BLaER1 (cell line): Measurements from ENCODE around the gene SAFB2.

Experiments
- H3K27ac ChIP-seq: shearing (Covaris generic); formaldehyde crosslinking; 2 replicates; pipeline ENCODE4 v1.8.1; 2022
- H3K27me3 ChIP-seq: shearing (Covaris generic); formaldehyde crosslinking; 2 replicates; pipeline ENCODE4 v1.8.1; 2022
- H3K36me3 ChIP-seq: shearing (Covaris generic); formaldehyde crosslinking; 2 replicates; pipeline ENCODE4 v1.8.1; 2022
- H3K4me1 ChIP-seq: shearing (Covaris generic); formaldehyde crosslinking; 2 replicates; pipeline ENCODE4 v1.8.1; 2022
- H3K4me2 ChIP-seq: shearing (Covaris generic); formaldehyde crosslinking; 2 replicates; pipeline ENCODE4 v1.8.1; 2022
- H3K4me3 ChIP-seq: shearing (Covaris generic); formaldehyde crosslinking; 2 replicates; pipeline ENCODE4 v1.8.1; 2022
- H3K9ac ChIP-seq: shearing (Covaris generic); formaldehyde crosslinking; 2 replicates; pipeline ENCODE4 v1.8.1; 2022
- H3K9me3 ChIP-seq: shearing (Covaris generic); formaldehyde crosslinking; 2 replicates; pipeline ENCODE4 v1.8.1; 2022
- H4K20me1 ChIP-seq: shearing (Covaris generic); formaldehyde crosslinking; 2 replicates; pipeline ENCODE4 v1.8.1; 2022
- Cebpa-rat ChIP-seq: shearing (Covaris generic); IDR thresholded peaks from 2 replicates; pipeline ENCODE4 v1.8.1; 2022

Gene SAFB2

DNA sequence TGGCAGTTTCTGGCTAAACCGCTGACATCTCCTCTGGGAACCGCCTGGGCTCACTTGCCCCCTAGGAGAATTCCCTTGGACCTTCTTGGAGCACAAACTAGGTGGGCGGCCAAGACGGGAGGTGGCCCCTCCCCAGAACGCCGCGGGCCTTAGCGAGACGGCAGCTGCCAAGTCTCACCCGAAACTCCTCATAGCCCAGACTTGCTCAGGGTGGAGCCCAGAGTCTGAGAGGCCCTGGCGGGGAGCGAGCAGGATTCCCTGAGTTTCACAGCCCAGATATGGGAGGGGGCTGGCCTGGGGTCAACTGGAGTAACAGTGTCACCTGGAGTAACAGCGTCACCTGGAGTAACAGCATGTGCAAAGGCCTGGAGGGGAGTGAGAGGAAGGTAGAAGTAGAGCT lies 64.9 kb downstream of the SAFB2 start:
- Histone ChIP-seq H3K9me3 (peaks cover 9% of the 10 kb centered on the region), H3K27me3 (no peaks in the 10 kb centered on the region), H3K27ac (no peak overlapping the region), H3K9ac (no peak overlapping the region; the same call in 1 of the 2 replicates), H3K4me1 (peaks cover 30% of the 10 kb centered on the region), H3K36me3 (peaks cover 8% of the 10 kb centered on the region; the same call in 1 of the 2 replicates), H4K20me1 (no peaks in the 10 kb centered on the region), H3K4me2 (peak overlapping the region; percentile 49), H3K4me3 (no peak overlapping the region)
- TF ChIP-seq Cebpa-rat = no peak

GRCh38 chr19:5554828-5555227 lies 67.7 kb downstream of the SAFB2 start:
- no peak for TF ChIP-seq Cebpa-rat
- no peak overlapping the region for H3K4me2 ChIP-seq
- H3K36me3 ChIP-seq = no peaks in the 10 kb centered on the region
- H3K4me1 ChIP-seq = peaks cover 29% of the 10 kb centered on the region
- H4K20me1 ChIP-seq = no peaks in the 10 kb centered on the region
- H3K9me3 ChIP-seq = no peaks in the 10 kb centered on the region
- H3K9ac ChIP-seq = no peak overlapping the region
- no peak overlapping the region for H3K4me3 ChIP-seq
- H3K27me3 ChIP-seq = no peaks in the 10 kb centered on the region
- no peak overlapping the region for H3K27ac ChIP-seq

DNA sequence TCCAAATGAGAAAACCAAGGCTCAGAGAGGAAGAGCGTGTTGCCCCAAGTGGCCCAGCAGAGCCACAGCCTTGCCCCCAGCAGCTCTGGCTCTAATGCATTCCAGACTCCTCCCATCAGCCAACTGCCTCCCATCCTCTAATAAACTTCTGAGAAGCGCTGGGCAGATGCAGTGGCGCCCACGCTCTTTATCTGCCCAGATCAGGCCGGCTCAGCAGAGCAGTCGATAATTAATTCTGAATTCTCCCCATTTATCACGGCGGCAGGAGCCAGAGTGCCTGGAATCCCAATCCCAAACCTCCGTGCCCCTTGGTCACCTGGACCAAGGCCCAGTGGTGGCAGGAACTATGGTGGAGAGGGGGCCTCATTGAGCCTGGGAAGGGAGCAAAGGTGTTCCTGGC lies 68.7 kb downstream of the SAFB2 start:
- H3K4me3 ChIP-seq = no peak overlapping the region
- no peaks in the 10 kb centered on the region for H4K20me1 ChIP-seq
- H3K4me1 ChIP-seq = peaks cover 27% of the 10 kb centered on the region
- no peak for TF ChIP-seq Cebpa-rat
- H3K9ac ChIP-seq = no peak overlapping the region
- H3K27ac ChIP-seq = no peak overlapping the region
- H3K27me3 ChIP-seq = no peaks in the 10 kb centered on the region
- no peaks in the 10 kb centered on the region for H3K9me3 ChIP-seq
- H3K4me2 ChIP-seq = no peak overlapping the region
- H3K36me3 ChIP-seq = no peaks in the 10 kb centered on the region

DNA sequence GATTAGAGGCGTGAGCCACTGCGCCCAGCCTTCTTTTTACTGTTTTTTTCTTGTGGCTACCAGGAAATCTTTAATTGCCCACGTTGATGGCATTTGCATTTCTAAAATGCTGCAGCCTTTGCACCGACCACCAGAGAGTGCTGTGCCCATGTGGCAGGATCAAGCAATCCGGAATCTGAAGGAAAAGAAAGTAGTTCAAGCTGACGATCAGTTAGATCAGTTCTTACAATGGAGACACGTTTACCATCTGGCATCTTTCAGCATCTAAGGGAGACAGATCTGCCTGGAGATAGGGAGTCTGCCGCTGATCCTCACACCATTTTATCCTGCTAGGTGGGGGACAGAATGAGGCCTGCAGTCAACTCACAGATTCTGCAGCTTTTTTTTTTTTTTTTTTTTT lies 74.7 kb downstream of the SAFB2 start:
- H3K4me2 ChIP-seq = peak overlapping the region; percentile 34; the same call in 1 of the 2 replicates
- peak overlapping the region; percentile 41; the same call in 1 of the 2 replicates for H3K9ac ChIP-seq

DNA sequence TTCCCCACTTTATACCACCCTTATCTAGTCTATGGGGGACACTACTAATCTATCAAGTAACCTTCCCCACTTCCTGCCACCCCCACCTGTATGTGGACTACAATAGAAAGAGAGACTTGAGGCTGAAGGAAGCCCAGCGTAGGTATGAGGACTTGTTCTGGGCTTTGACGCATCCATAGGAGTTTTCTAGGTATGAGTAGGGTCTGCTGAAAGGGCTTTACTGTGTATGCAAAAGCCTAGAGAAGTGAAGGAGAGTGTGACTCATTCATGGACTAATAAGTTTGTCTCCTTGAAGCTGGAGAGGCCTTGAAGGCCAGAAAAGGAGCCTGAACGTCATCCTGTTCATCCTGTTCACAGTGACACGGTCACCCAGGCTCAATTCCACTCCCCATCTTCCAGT lies 76.6 kb downstream of the SAFB2 start:
- TF ChIP-seq Cebpa-rat = no peak
- H3K36me3 ChIP-seq = no peaks in the 10 kb centered on the region

More for the DNA sequence above, 74.7 kb downstream of the SAFB2 start:
- H4K20me1 ChIP-seq = no peaks in the 10 kb centered on the region
- no peaks in the 10 kb centered on the region for H3K36me3 ChIP-seq
- no peak for TF ChIP-seq Cebpa-rat
- no peak overlapping the region for H3K27ac ChIP-seq
- H3K4me3 ChIP-seq = no peak overlapping the region
- H3K27me3 ChIP-seq = no peaks in the 10 kb centered on the region
- H3K4me1 ChIP-seq = peaks cover 5% of the 10 kb centered on the region; the same call in 1 of the 2 replicates
- no peaks in the 10 kb centered on the region for H3K9me3 ChIP-seq

DNA sequence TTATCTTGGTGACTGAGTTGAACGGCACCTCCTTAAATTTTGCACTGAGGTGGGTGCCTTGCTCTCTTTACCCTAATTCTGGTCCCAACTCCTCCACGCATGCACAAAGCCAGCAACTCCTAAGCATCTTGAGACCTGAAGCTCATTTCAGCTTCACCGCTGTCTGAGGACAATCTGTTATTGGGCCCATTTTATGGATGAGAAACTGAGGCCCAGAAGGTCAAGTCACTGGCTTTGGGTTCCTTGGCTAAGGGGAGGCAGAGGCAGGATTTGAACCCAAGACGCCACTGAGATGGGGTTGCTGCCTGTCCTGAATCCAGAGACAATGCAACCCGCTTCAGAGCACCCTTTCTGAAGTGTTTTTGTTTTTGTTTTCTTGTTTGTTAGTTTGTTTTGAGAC lies 77.5 kb downstream of the SAFB2 start:
- H3K27ac ChIP-seq = no peak overlapping the region
- no peaks in the 10 kb centered on the region for H4K20me1 ChIP-seq
- H3K4me2 ChIP-seq = no peak overlapping the region
- H3K4me1 ChIP-seq = peaks cover 5% of the 10 kb centered on the region
- H3K9me3 ChIP-seq = no peaks in the 10 kb centered on the region
- no peaks in the 10 kb centered on the region for H3K36me3 ChIP-seq
- no peaks in the 10 kb centered on the region for H3K27me3 ChIP-seq
- no peak for TF ChIP-seq Cebpa-rat
- H3K9ac ChIP-seq = no peak overlapping the region
- H3K4me3 ChIP-seq = no peak overlapping the region

More for the DNA sequence above, 76.6 kb downstream of the SAFB2 start:
- Histone ChIP-seq H3K27ac (no peak overlapping the region), H3K27me3 (no peaks in the 10 kb centered on the region), H3K4me2 (no peak overlapping the region), H4K20me1 (no peaks in the 10 kb centered on the region), H3K4me1 (peaks cover 5% of the 10 kb centered on the region; the same call in 1 of the 2 replicates), H3K9me3 (no peaks in the 10 kb centered on the region), H3K4me3 (no peak overlapping the region), H3K9ac (no peak overlapping the region)

DNA sequence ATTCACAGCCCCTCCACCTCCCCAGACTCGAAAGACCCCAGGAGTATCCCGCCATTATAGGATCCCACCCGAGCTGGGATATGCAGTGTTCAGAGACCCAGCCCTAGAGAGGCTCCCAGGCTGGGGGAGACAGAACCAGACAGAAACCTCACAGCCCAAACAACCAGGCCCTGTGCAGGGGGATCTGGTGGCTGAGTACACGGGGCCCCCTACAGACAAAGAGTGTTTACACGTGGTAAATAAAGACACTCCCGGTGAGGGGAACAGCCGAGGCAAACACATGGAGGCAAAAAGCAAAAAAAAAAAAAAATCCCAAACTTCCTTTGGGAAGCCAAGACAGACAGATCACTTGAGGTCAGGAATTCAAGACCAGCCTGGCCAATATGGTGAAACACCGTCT lies 79.9 kb downstream of the SAFB2 start:
- no peak for TF ChIP-seq Cebpa-rat
- no peak overlapping the region for H3K4me3 ChIP-seq
- no peak overlapping the region for H3K4me2 ChIP-seq
- no peak overlapping the region for H3K27ac ChIP-seq
- no peaks in the 10 kb centered on the region for H4K20me1 ChIP-seq
- no peaks in the 10 kb centered on the region for H3K27me3 ChIP-seq
- no peaks in the 10 kb centered on the region for H3K36me3 ChIP-seq
- H3K9me3 ChIP-seq = no peaks in the 10 kb centered on the region
- no peak overlapping the region for H3K9ac ChIP-seq
- peaks cover 18% of the 10 kb centered on the region for H3K4me1 ChIP-seq

DNA sequence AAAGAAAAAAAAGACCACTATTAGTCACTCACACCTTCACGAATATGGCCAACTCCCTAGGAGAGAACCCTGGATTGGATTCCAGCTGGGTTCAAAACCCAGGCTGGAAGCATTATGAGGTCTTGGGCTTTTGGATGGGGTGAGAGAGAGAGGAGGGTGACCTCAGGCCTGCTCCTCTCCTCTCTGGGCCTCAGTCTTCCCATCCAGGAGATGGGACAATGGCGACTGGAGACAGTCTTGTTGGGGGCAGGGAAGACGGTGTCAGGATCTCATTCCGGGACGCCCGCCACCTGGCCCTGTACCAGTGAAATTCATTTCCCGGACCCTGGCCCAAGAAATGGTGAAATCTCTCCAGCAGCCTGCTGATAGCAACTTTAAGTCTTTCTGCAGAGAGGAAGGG lies 81.1 kb downstream of the SAFB2 start:
- no peak overlapping the region for H3K27ac ChIP-seq
- no peaks in the 10 kb centered on the region for H3K27me3 ChIP-seq
- H4K20me1 ChIP-seq = no peaks in the 10 kb centered on the region
- no peak overlapping the region for H3K4me3 ChIP-seq
- no peak overlapping the region for H3K9ac ChIP-seq
- H3K36me3 ChIP-seq = no peaks in the 10 kb centered on the region
- H3K4me1 ChIP-seq = peaks cover 18% of the 10 kb centered on the region
- H3K9me3 ChIP-seq = peaks cover 2% of the 10 kb centered on the region; the same call in 1 of the 2 replicates
- no peak overlapping the region for H3K4me2 ChIP-seq
- TF ChIP-seq Cebpa-rat = no peak

DNA sequence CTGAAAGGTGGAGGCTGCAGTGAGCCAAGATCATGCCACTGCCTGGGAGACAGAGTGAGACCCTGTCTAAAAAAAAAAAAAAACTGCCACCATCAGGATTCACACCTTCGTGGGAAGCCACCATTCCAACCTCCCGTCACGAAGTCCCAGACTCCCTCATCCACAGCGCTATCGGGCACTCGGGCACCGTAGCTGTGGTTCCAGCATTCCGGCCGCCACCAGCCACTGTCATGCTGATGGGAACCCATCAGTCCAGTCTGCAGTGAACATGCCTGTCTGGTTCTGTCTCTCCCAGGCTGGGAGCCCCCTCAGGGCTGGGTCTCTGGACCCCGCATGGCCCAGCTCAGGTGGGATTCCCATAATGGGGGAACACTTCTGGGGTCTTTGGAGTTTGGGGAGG lies 82.4 kb downstream of the SAFB2 start:
- H3K4me3 ChIP-seq = no peak overlapping the region
- peaks cover 18% of the 10 kb centered on the region for H3K4me1 ChIP-seq
- no peak overlapping the region for H3K4me2 ChIP-seq
- no peak for TF ChIP-seq Cebpa-rat
- H3K9ac ChIP-seq = no peak overlapping the region
- peaks cover 15% of the 10 kb centered on the region for H3K9me3 ChIP-seq
- H3K36me3 ChIP-seq = no peaks in the 10 kb centered on the region
- H4K20me1 ChIP-seq = no peaks in the 10 kb centered on the region
- H3K27ac ChIP-seq = no peak overlapping the region
- H3K27me3 ChIP-seq = no peaks in the 10 kb centered on the region

DNA sequence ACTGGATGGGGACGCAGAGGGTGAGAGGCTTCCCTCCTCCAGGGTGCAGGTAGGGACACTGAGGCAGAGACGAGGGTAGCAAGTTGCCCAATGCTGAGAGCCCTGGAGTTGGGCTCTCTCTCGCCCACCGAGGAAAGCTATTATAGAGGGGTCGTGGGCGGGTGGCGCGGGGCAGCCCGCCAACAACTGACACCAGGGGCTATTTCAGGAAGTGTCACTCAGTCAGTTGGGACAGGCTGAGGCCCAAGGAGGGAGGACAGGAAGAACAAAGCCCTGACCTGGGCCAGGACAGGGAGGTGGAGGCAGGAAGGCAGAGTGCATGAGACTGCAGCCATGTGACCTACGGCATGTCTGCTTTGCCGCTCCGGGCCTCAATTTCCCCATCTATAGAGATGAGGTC lies 84.7 kb downstream of the SAFB2 start:
- Histone ChIP-seq H3K36me3 (no peaks in the 10 kb centered on the region), H3K4me2 (no peak overlapping the region), H3K4me3 (no peak overlapping the region), H3K9ac (no peak overlapping the region), H3K27ac (no peak overlapping the region), H4K20me1 (no peaks in the 10 kb centered on the region), H3K9me3 (peaks cover 35% of the 10 kb centered on the region), H3K4me1 (peaks cover 18% of the 10 kb centered on the region), H3K27me3 (no peaks in the 10 kb centered on the region)
- TF ChIP-seq Cebpa-rat = no peak
